Smooth muscle cell (in vitro differentiated cells): ENCODE results near the gene CDCA5. TPM values are rescaled to one million over a fixed set of nuclear protein-coding genes. Genes with fewer than 3 reads are reported as not detected.
A peak's percentile ranks its signal among the peaks of the same experiment; 100 is the strongest.

ENCODE experiments used
- DNase-seq: peaks from one replicate; lab custom pipeline; 2025; ENCODE audit not compliant: unreplicated experiment; lab: John Stamatoyannopoulos, UW
- H2AFZ ChIP-seq: fragments of 200-600 bp; sonication (generic); 2 replicates; pipeline ENCODE4 v1.6.0; 2016; ENCODE audit warnings: antibody characterized with exemption, low read depth, mild to moderate bottlenecking
- H3F3A ChIP-seq: fragments of 200-600 bp; sonication (generic); 2 replicates; pipeline ENCODE4 v1.6.0; 2017; ENCODE audit warnings: antibody characterized with exemption, low read depth
- H3K27ac ChIP-seq: fragments of 200-600 bp; sonication (generic); 2 replicates; pipeline ENCODE4 v1.5.1; 2016; ENCODE audit warnings: low read depth, mild to moderate bottlenecking
- H3K27me3 ChIP-seq: fragments of 200-600 bp; sonication (generic); 2 replicates; pipeline ENCODE4 v1.6.1; 2016; ENCODE audit warnings: low read depth, mild to moderate bottlenecking
- H3K36me3 ChIP-seq: fragments of 200-600 bp; sonication (generic); 2 replicates; pipeline ENCODE4 v1.5.1; 2016; ENCODE audit warnings: low read depth
- H3K4me1 ChIP-seq: fragments of 200-600 bp; sonication (generic); 2 replicates; pipeline ENCODE4 v1.5.1; 2016; ENCODE audit warnings: low read depth
- H3K4me2 ChIP-seq: fragments of 200-600 bp; sonication (generic); 2 replicates; pipeline ENCODE4 v1.6.0; 2016; ENCODE audit warnings: mild to moderate bottlenecking
- H3K4me3 ChIP-seq: fragments of 200-600 bp; sonication (generic); 2 replicates; pipeline ENCODE4 v1.5.1; 2016; ENCODE audit warnings: mild to moderate bottlenecking
- H3K79me2 ChIP-seq: fragments of 200-600 bp; sonication (generic); 2 replicates; pipeline ENCODE4 v1.6.0; 2016; ENCODE audit warnings: low read depth, mild to moderate bottlenecking
- H3K9ac ChIP-seq: fragments of 200-600 bp; sonication (generic); 2 replicates; pipeline ENCODE4 v1.6.0; 2016; ENCODE audit warnings: low read depth
- H3K9me3 ChIP-seq: fragments of 200-600 bp; sonication (generic); replicated peaks from 2 replicates; pipeline ENCODE4 v1.5.1; 2016; ENCODE audit warnings: low read depth
- H4K20me1 ChIP-seq: fragments of 200-600 bp; sonication (generic); 2 replicates; pipeline ENCODE4 v1.6.0; 2016; ENCODE audit warnings: low read depth
- WGBS: methylation state at CpG from one replicate; pipeline ENCODE4 v1.1.7; 2016; ENCODE audit warnings: low lambda C conversion rate; 5-methylcytosine and 5-hydroxymethylcytosine counted together
- polyA plus RNA-seq: library from polyadenylated mRNA; unstranded; fragments of >200 nt; fragmentation: Nextera tagmentation; extraction: Ambion mirVana; gene quantifications from 2 replicates; pipeline ENCODE4 v1.2.1, GENCODE V29; 2016
- total RNA-seq: library from RNA; depleted of rRNA; stranded (reverse); fragments of >200 nt; gene quantifications from 2 replicates; pipeline ENCODE4 v1.2.3, GENCODE V29; 2014
- TF ChIP-seq, protein P1 (sequence below): fragments of 200-600 bp; sonication (generic); IDR thresholded peaks from 2 replicates; pipeline ENCODE4 v1.5.1; 2017; ENCODE audit warnings: borderline replicate concordance, mild to moderate bottlenecking, antibody characterized with exemption; ENCODE audit not compliant: insufficient read depth, poor library complexity, severe bottlenecking

Gene CDCA5
- total and polyA plus RNA-seq, 2 experiments from 2014 or later = 8.0 to 11.2 TPM

- H3K4me2 ChIP-seq = peak within 1 kb of the TSS; percentile 91
- H3K27me3 ChIP-seq = no peaks in the 10 kb centered on the region
- H3K4me3 ChIP-seq = peak within 1 kb of the TSS; percentile 64
- H3K4me1 ChIP-seq = no peaks in the 10 kb centered on the region
- H3K9me3 ChIP-seq = no peaks in the 10 kb centered on the region
- peak within 1 kb of the TSS; percentile 52 for H3K27ac ChIP-seq
- WGBS = 1% methylated on average over 66 of the region's 91 CpGs
- DNase-seq = peak; percentile 79
- H3K79me2 ChIP-seq = peaks cover 5% of the 10 kb centered on the region
- no peaks in the 10 kb centered on the region for H4K20me1 ChIP-seq
- H3K9ac ChIP-seq = no peak within 1 kb of the TSS
- peaks cover 5% of the 10 kb centered on the region for H3F3A ChIP-seq
- TF ChIP-seq, protein P1, sequence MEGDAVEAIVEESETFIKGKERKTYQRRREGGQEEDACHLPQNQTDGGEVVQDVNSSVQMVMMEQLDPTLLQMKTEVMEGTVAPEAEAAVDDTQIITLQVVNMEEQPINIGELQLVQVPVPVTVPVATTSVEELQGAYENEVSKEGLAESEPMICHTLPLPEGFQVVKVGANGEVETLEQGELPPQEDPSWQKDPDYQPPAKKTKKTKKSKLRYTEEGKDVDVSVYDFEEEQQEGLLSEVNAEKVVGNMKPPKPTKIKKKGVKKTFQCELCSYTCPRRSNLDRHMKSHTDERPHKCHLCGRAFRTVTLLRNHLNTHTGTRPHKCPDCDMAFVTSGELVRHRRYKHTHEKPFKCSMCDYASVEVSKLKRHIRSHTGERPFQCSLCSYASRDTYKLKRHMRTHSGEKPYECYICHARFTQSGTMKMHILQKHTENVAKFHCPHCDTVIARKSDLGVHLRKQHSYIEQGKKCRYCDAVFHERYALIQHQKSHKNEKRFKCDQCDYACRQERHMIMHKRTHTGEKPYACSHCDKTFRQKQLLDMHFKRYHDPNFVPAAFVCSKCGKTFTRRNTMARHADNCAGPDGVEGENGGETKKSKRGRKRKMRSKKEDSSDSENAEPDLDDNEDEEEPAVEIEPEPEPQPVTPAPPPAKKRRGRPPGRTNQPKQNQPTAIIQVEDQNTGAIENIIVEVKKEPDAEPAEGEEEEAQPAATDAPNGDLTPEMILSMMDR = no peak
- H3K36me3 ChIP-seq = no peaks in the 10 kb centered on the region
- H2AFZ ChIP-seq = peak within 1 kb of the TSS; percentile 53
Observed at GRCh38 chr11:65040847-65041622, 42.8 kb downstream of the CDCA5 start, which contains the start of gene SAC3D1. SAC3D1 (plus strand) TSS chr11:65041210; CDS start chr11:65041293, 83 bp downstream.

DNA sequence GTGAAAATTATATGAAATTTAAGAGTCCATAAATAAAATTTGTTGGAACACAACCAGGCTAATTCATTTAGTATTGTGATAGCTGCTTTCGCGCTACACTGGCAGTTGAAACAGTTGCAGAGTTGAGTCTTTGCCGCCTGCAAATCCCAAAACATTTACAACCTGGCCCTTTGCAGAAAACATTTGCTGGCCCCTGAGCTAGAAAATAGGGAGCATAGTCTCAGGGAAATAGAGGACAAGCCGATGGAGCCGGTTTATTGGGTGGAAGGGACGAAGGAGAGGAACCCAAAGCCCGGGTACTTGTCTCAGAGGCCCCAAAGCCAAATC, 43.4 kb downstream of the CDCA5 start:
- no peaks in the 10 kb centered on the region for H3K9me3 ChIP-seq
- H3K4me3 ChIP-seq = peak overlapping the region; percentile 64
- WGBS = 26% methylated on average over 7 of the region's 7 CpGs
- H4K20me1 ChIP-seq = no peaks in the 10 kb centered on the region
- H2AFZ ChIP-seq = peak overlapping the region; percentile 53
- TF ChIP-seq, protein P1 = no peak
- no peaks in the 10 kb centered on the region for H3K36me3 ChIP-seq
- peaks cover 5% of the 10 kb centered on the region for H3K79me2 ChIP-seq
- H3K4me2 ChIP-seq = peak overlapping the region; percentile 91
- no peaks in the 10 kb centered on the region for H3K27me3 ChIP-seq
- H3F3A ChIP-seq = peaks cover 5% of the 10 kb centered on the region
- no peak overlapping the region for H3K9ac ChIP-seq
- no peaks in the 10 kb centered on the region for H3K4me1 ChIP-seq
- H3K27ac ChIP-seq = peak overlapping the region; percentile 52
- no peak for DNase-seq

DNA sequence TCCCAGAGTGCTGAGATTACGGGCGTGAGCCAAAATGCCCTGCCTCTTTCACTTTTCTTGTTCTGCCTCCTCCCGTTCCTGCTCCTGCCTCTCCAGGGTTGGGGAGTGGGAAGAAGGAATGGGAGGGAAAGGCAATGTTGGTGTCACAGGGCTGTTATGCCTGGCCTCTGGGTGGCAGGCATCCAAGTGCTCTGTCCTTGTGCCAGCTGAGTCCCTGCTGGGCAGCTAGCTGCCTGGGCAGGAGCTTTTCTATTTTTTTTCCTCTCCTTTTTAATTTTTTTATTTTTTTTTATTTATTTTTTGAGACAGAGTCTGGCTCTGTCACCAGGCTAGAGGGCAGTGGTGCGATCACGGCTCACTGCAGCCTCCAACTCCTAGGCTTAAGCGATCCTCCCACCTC, 46.9 kb downstream of the CDCA5 start:
- no peak overlapping the region for H2AFZ ChIP-seq
- H3K9ac ChIP-seq = no peak overlapping the region
- H3K4me2 ChIP-seq = no peak overlapping the region
- TF ChIP-seq, protein P1 = no peak
- H4K20me1 ChIP-seq = no peaks in the 10 kb centered on the region
- H3K4me3 ChIP-seq = no peak overlapping the region
- no peaks in the 10 kb centered on the region for H3K9me3 ChIP-seq
- H3K79me2 ChIP-seq = peaks cover 3% of the 10 kb centered on the region
- WGBS = 98% methylated on average over 6 of the region's 6 CpGs
- no peaks in the 10 kb centered on the region for H3K27me3 ChIP-seq
- no peak for DNase-seq
- peaks cover 5% of the 10 kb centered on the region for H3F3A ChIP-seq
- H3K36me3 ChIP-seq = no peaks in the 10 kb centered on the region
- no peak overlapping the region for H3K27ac ChIP-seq
- no peaks in the 10 kb centered on the region for H3K4me1 ChIP-seq

GRCh38 chr11:65035579-65035978, 48.3 kb downstream of the CDCA5 start:
- Histone ChIP-seq H3F3A (peaks cover 5% of the 10 kb centered on the region), H3K79me2 (no peaks in the 10 kb centered on the region), H3K27me3 (no peaks in the 10 kb centered on the region), H3K4me2 (no peak overlapping the region), H4K20me1 (no peaks in the 10 kb centered on the region), H3K9ac (no peak overlapping the region), H3K4me3 (no peak overlapping the region), H3K4me1 (no peaks in the 10 kb centered on the region), H3K36me3 (no peaks in the 10 kb centered on the region), H3K27ac (no peak overlapping the region), H3K9me3 (no peaks in the 10 kb centered on the region), H2AFZ (no peak overlapping the region)
- WGBS = 93% methylated on average over 11 of the region's 11 CpGs
- DNase-seq = no peak
- TF ChIP-seq, protein P1 = no peak
